Testis (tissue), 2 donors: ENCODE results near the gene TRAPPC3.

Experiments
- CTCF ChIP-seq, 3 experiments: fragments of 450-650 bp in 2 of 3; fragments of 200-600 bp in 1 of 3; sonication (generic) in 1 of 3; IDR thresholded peaks; one replicate each; pipeline ENCODE4 v1.5.1; 2016 to 2019; ENCODE audit warnings: antibody characterized with exemption in 3 of 3, mild to moderate bottlenecking in 2 of 3, moderate library complexity in 1 of 3
- POLR2A ChIP-seq: fragments of 450-650 bp; IDR thresholded peaks from one replicate; pipeline ENCODE4 v1.6.1; 2017; ENCODE audit warnings: antibody characterized with exemption, mild to moderate bottlenecking, moderate library complexity

GRCh38 chr1:36178471-36179219 lies 29.4 kb upstream of the TRAPPC3 start:
- TF ChIP-seq CTCF (IDR thresholded peaks at IDR 0.05) (no peak), POLR2A (no peak)
